Pericardium fibroblast (primary cell): Measurements from ENCODE around the gene SNX4. TPM values are rescaled to one million over a fixed set of nuclear protein-coding genes. Genes with fewer than 3 reads are reported as not detected.

Experiments used
- total RNA-seq: library from RNA; depleted of rRNA; stranded (reverse); fragments of >200 nt; gene quantifications from 2 replicates; pipeline ENCODE4 v1.2.3, GENCODE V29; 2015

SNX4 gene
- total RNA-seq, result 20.3 and 50.4 TPM in 2 replicates

GRCh38 chr3:125519678-125520562 is at the start of gene SNX4:
Gene SNX4 (minus strand): TSS chr3:125520202. CDS start chr3:125520172, 30 bp downstream.

Other genes starting within 250 kb of the SNX4 start
- gene ZNF148, start 144.9 kb downstream of the SNX4 start, total RNA-seq, result 12.0 and 13.9 TPM in 2 replicates
- 3.9 and 6.0 TPM in 2 replicates for gene OSBPL11, start 75.3 kb upstream of the SNX4 start, total RNA-seq